ENCODE results near the gene TMEM14B. TPM values are rescaled to one million over a fixed set of nuclear protein-coding genes. Genes with fewer than 3 reads are reported as not detected.

The TMEM14B gene
- total and polyA plus RNA-seq, 9 donors: 64.7 to 123 (median 73.0) TPM

DNA sequence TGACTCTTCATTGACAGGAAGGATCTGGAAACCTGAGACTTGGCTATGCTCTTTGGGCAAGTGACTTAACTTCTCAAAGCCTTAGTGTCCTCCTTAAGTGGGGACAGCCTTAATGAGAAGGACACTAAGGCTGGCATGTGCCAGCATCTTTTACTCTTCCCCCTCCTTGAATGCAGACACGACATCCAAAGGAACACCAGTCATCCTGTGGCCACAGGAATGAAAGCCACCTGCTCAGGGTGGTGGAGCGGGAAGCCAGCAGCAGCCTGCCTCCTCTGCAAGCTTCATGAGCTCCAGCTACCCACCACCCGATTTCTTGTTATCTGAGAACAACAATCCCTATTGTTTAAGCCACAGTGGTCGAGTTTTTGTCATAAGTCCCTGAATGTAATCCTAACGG lies 44.5 kb downstream of the TMEM14B start:
- intact Hi-C loops (cut with DNase I): no loop called here
- 89 to 91% (median 90%) methylated on average over 5 of the region's 5 CpGs for WGBS, 3 donors

DNA sequence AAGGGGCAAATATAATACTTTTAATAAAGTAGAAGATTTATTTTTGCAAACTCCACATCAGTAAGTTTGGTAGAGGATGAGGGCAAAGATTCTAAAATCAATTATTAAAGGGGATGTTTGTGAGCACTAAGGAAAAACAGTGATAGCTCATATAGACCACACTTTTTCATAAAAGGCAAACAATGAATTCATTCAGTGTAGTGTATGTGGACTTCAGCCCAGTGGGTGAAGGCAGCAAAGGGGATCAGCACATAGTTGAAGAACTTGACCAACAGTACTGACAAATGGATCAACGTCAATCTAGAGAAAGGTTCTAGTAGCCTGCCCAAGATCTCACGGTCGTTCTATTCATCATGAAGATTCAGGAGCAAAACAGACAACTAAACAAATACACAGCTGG lies 45.4 kb downstream of the TMEM14B start:
- DNase-seq: no peak
- 95 to 97% (median 96%) methylated on average over 3 of the region's 3 CpGs for WGBS, 3 donors
- H3K4me1 ChIP-seq (ENCODE audit: insufficient read depth): no peaks in the 10 kb centered on the region
- no peak overlapping the region for H3K4me3 ChIP-seq
- H3K36me3 ChIP-seq: no peaks in the 10 kb centered on the region
- no peaks in the 10 kb centered on the region for H3K9me3 ChIP-seq
- H3K27ac ChIP-seq: no peak overlapping the region
- intact Hi-C loops (cut with DNase I): no loop called here
- TF ChIP-seq, protein P1, sequence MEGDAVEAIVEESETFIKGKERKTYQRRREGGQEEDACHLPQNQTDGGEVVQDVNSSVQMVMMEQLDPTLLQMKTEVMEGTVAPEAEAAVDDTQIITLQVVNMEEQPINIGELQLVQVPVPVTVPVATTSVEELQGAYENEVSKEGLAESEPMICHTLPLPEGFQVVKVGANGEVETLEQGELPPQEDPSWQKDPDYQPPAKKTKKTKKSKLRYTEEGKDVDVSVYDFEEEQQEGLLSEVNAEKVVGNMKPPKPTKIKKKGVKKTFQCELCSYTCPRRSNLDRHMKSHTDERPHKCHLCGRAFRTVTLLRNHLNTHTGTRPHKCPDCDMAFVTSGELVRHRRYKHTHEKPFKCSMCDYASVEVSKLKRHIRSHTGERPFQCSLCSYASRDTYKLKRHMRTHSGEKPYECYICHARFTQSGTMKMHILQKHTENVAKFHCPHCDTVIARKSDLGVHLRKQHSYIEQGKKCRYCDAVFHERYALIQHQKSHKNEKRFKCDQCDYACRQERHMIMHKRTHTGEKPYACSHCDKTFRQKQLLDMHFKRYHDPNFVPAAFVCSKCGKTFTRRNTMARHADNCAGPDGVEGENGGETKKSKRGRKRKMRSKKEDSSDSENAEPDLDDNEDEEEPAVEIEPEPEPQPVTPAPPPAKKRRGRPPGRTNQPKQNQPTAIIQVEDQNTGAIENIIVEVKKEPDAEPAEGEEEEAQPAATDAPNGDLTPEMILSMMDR (IDR thresholded peaks at IDR 0.05): no peak
- TF ChIP-seq EP300 (IDR thresholded peaks at IDR 0.05) (no peak), POLR2A (IDR thresholded peaks at IDR 0.05) (no peak)
- H3K27me3 ChIP-seq: no peaks in the 10 kb centered on the region

More for the DNA sequence above, 44.5 kb downstream of the TMEM14B start:
- H3K4me1 ChIP-seq (ENCODE audit: insufficient read depth): no peaks in the 10 kb centered on the region
- no peaks in the 10 kb centered on the region for H3K27me3 ChIP-seq
- no peak for TF ChIP-seq POLR2A (IDR thresholded peaks at IDR 0.05)
- no peak for TF ChIP-seq EP300 (IDR thresholded peaks at IDR 0.05)
- TF ChIP-seq, protein P1 (IDR thresholded peaks at IDR 0.05): no peak
- H3K27ac ChIP-seq: no peak overlapping the region
- no peaks in the 10 kb centered on the region for H3K36me3 ChIP-seq
- no peak for DNase-seq
- no peaks in the 10 kb centered on the region for H3K9me3 ChIP-seq
- no peak overlapping the region for H3K4me3 ChIP-seq

DNA sequence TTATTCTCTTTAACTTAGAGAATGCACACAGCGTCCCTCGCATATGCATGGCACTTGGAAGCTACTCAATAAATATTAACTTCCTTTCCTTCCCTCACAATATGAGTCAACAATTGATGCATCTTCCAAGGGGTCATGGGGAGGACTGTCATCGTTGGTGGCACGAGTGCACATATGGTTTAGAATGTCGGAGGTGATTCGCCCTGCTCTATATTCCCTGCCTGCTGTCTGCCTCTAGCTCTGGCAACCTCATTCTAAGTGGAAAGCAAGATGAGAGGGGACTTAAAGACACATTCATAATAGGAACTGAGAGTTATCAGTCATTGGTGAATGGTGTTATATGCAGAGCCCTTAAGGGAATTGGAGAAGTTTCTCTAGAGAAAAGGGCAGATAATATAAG lies 46.1 kb downstream of the TMEM14B start:
- TF ChIP-seq EP300 (IDR thresholded peaks at IDR 0.05) (no peak), POLR2A (IDR thresholded peaks at IDR 0.05) (no peak)
- TF ChIP-seq, protein P1 (IDR thresholded peaks at IDR 0.05): no peak
- 89 to 91% (median 90%) methylated on average over 6 of the region's 6 CpGs for WGBS, 3 donors
- Histone ChIP-seq H3K27me3 (no peaks in the 10 kb centered on the region), H3K36me3 (no peaks in the 10 kb centered on the region), H3K4me3 (no peak overlapping the region), H3K27ac (no peak overlapping the region), H3K9me3 (no peaks in the 10 kb centered on the region), H3K4me1 (ENCODE audit: insufficient read depth) (no peaks in the 10 kb centered on the region)
- intact Hi-C loops (cut with DNase I): no loop called here
- DNase-seq: no peak

DNA sequence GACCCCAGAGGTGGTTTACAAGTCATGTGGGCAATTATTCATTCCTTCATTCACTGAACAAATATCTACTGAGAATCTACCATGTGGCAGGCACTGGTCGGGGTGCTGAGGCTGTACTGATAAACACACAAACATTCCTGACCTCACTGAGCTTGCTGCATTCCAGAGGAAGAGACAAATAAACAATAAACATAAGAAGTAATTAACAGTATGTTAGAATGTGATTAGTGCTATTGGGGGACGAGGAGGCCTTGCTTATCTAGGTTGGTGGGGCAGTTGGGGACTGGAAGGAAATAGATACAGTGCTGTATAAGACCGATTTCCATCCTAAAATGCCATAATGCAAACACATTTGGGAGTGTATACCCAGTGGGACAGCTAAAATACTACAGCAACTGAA lies 46.6 kb downstream of the TMEM14B start:
- H3K27me3 ChIP-seq: no peaks in the 10 kb centered on the region
- intact Hi-C loops (cut with DNase I): no loop called here
- DNase-seq: no peak
- H3K27ac ChIP-seq: no peak overlapping the region
- H3K9me3 ChIP-seq: no peaks in the 10 kb centered on the region
- H3K4me3 ChIP-seq: no peak overlapping the region
- WGBS, 3 donors: 57 to 62% (median 59%) methylated on average over 3 of the region's 3 CpGs
- no peaks in the 10 kb centered on the region for H3K4me1 ChIP-seq (ENCODE audit: insufficient read depth)
- TF ChIP-seq, protein P1 (IDR thresholded peaks at IDR 0.05): no peak
- TF ChIP-seq EP300 (IDR thresholded peaks at IDR 0.05) (no peak), POLR2A (IDR thresholded peaks at IDR 0.05) (no peak)
- no peaks in the 10 kb centered on the region for H3K36me3 ChIP-seq
